OCI-LY7 (cell line): Measurements from ENCODE around the gene CENPQ. TPM values are rescaled to one million over a fixed set of nuclear protein-coding genes. Genes with fewer than 3 reads are reported as not detected.
"Not testable (repeated sequence)": the region's sequence is repeated elsewhere in the genome, so short reads cannot be mapped to it uniquely, and the experiment has no call there.

Source experiments
- BruUV-seq: library from RNA; stranded (reverse); fragments of 400-500 nt; replicated peaks from 2 replicates; lab custom pipeline; 2021; lab: Mats Ljungman, UMichigan
- CTCF ChIA-PET: fragments of 300-600 bp; sonication (Branson Sonifier 250); formaldehyde crosslinking; loops from one replicate; lab custom pipeline; 2022; ENCODE audit warnings: antibody characterized with exemption; ENCODE audit not compliant: unreplicated experiment; lab: Charles Lee
- POLR2A ChIA-PET: fragments of 300-600 bp; sonication (Branson Sonifier 250); formaldehyde crosslinking; loops from one replicate; lab custom pipeline; 2022; ENCODE audit warnings: antibody characterized with exemption; lab: Charles Lee
- DNase-seq: peaks from one replicate; pipeline ENCODE4 v3.0.0-alpha.2; 2015; ENCODE audit warnings: low spot score
- H2AFZ ChIP-seq: fragments of 200-600 bp; sonication (generic), shearing (Covaris generic); 2 replicates; pipeline ENCODE4 v1.6.1; 2014; ENCODE audit warnings: mild to moderate bottlenecking, antibody characterized with exemption, low read length, moderate library complexity
- H3K27ac ChIP-seq: fragments of 200-600 bp; sonication (generic); 2 replicates; pipeline ENCODE4 v1.5.1; 2014; ENCODE audit warnings: mixed run types, low read depth, mild to moderate bottlenecking, moderate library complexity, low read length, inconsistent platforms; ENCODE audit not compliant: poor library complexity, severe bottlenecking
- H3K36me3 ChIP-seq: fragments of 200-600 bp; sonication (generic); 2 replicates; pipeline ENCODE4 v1.6.1; 2014; ENCODE audit warnings: mild to moderate bottlenecking, antibody characterized with exemption, low read length, moderate library complexity, mixed read lengths; ENCODE audit not compliant: insufficient read depth
- H3K4me1 ChIP-seq: fragments of 200-600 bp; sonication (generic); 2 replicates; pipeline ENCODE4 v1.5.1; 2014; ENCODE audit warnings: mild to moderate bottlenecking, low read length; ENCODE audit not compliant: insufficient read depth, poor library complexity, severe bottlenecking
- H3K4me2 ChIP-seq: fragments of 200-600 bp; sonication (generic); 2 replicates; pipeline ENCODE4 v1.6.1; 2014; ENCODE audit warnings: mild to moderate bottlenecking, low read length
- H3K4me3 ChIP-seq: fragments of 200-600 bp; sonication (generic); 2 replicates; pipeline ENCODE4 v1.5.1; 2014; ENCODE audit warnings: mild to moderate bottlenecking, low read depth, low read length; ENCODE audit not compliant: poor library complexity, severe bottlenecking
- H3K79me2 ChIP-seq: fragments of 200-600 bp; sonication (generic); 2 replicates; pipeline ENCODE4 v1.6.1; 2016; ENCODE audit warnings: low read depth, mild to moderate bottlenecking, low read length, moderate library complexity, mixed read lengths; ENCODE audit not compliant: insufficient read depth
- H3K9me2 ChIP-seq: fragments of 200-600 bp; sonication (generic); 2 replicates; pipeline ENCODE4 v1.6.1; 2016; ENCODE audit warnings: mild to moderate bottlenecking, low read length, mixed read lengths; ENCODE audit not compliant: insufficient read depth
- H3K9me3 ChIP-seq: fragments of 200-600 bp; sonication (generic); 2 replicates; pipeline ENCODE4 v1.6.1; 2014; ENCODE audit warnings: mild to moderate bottlenecking, mixed run types, low read length, mixed read lengths
- H4K20me1 ChIP-seq: fragments of 200-600 bp; sonication (generic); 2 replicates; pipeline ENCODE4 v1.6.1; 2014; ENCODE audit warnings: mild to moderate bottlenecking, antibody characterized with exemption, low read length, moderate library complexity, mixed read lengths; ENCODE audit not compliant: insufficient read depth
- CTCF ChIP-seq: fragments of 200-600 bp; sonication (generic); conservative IDR thresholded peaks from 2 replicates; pipeline ENCODE4 v1.5.1; 2014; ENCODE audit warnings: mild to moderate bottlenecking, antibody characterized with exemption, low read length, moderate library complexity, mixed read lengths
- EZH2phosphoT487 ChIP-seq: fragments of 200-600 bp; sonication (generic); IDR thresholded peaks from 2 replicates; pipeline ENCODE4 v1.6.1; 2018; ENCODE audit warnings: low read depth, borderline replicate concordance, mild to moderate bottlenecking, mixed run types, antibody characterized with exemption, low read length, moderate library complexity, mixed read lengths
- intact Hi-C: fragments of 100-400 bp; cut with micrococcal nuclease; formaldehyde crosslinking; loops from one replicate; pipeline ENCODE4 v1.10.0; 2022; ENCODE audit not compliant: unreplicated experiment
- total RNA-seq, 2 experiments: library from RNA; depleted of rRNA in 1 of 2; stranded (reverse); fragments of >200 nt in 1 of 2; shearing (Covaris generic) in 1 of 2; gene quantifications; 2 replicates each; pipeline ENCODE4 v1.2.3, GENCODE V29; 2014 to 2022

CENPQ gene
- total RNA-seq, 2 experiments from 2014 or later: 7.4 to 10.4 TPM

DNA sequence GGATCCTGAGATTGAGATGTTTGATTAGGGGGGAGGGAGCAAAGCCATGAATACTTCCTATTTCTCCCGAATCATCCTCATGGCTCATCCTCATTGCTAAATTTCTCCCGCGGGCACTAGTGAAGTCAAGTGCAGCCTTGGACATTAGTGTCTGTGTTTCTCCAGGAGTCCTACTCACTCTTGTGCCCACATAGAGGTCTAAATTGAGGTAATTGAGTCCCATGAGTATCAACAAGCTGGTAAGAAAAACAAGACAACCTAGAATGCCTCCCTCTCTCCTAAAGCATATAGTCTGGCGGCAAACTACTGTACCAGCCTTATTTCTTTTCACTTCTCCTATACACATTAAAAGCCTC, 420 bp downstream of the CENPQ start:
- ChIA-PET CTCF (no interaction called here), POLR2A (no interaction called here)
- TSS peak; percentile 92 for BruUV-seq
- intact Hi-C loops: no loop called here
- Histone ChIP-seq H3K4me3 (peak overlapping the region; percentile 96), H3K79me2 (peaks cover 82% of the 10 kb centered on the region), H3K27ac (peak overlapping the region; percentile 58), H3K4me1 (peaks cover 41% of the 10 kb centered on the region), H3K36me3 (peaks cover 12% of the 10 kb centered on the region; the same call in 1 of the 2 replicates), H3K4me2 (peak overlapping the region; percentile 84), H3K9me3 (no peaks in the 10 kb centered on the region), H4K20me1 (no peaks in the 10 kb centered on the region), H3K9me2 (no peaks in the 10 kb centered on the region), H2AFZ (peak overlapping the region; percentile 91)
- TF ChIP-seq EZH2phosphoT487: no peak
- no peak for TF ChIP-seq CTCF
- DNase-seq: no peak

DNA sequence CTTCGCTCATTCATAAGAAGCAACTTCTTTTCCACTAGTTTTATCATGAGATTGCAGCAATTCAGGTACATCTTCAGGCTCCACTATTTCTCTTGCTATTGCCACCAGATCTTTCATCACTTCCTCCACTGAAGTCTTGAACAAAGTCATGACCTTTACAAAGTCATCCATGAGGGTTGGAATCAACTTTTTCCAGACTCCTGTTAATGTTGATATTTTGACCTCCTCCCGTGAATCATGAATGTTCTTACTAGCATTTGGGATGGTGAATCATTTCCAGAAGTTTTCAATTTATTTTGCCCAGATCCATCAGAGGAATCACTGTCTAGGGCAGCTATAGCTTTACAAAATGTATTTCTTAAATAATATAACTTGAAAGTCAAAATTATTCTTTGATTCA, 1.5 kb downstream of the CENPQ start:
- BruUV-seq: no TSS peak
- peak; percentile 4 for DNase-seq
- CTCF ChIA-PET: no interaction called here
- TF ChIP-seq CTCF (no peak), EZH2phosphoT487 (no peak)
- H3K36me3 ChIP-seq: peaks cover 17% of the 10 kb centered on the region; the same call in 1 of the 2 replicates
- H3K79me2 ChIP-seq: peaks cover 93% of the 10 kb centered on the region
- H3K27ac ChIP-seq: peak overlapping the region; percentile 25
- POLR2A ChIA-PET: interaction anchor here (1.1 to 1.5 kb wide), 2 partner anchors 11 kb away, joined by 3 to 6 read pairs; no protein-coding TSS in a partner anchor
- peak overlapping the region; percentile 96 for H3K4me3 ChIP-seq
- peak overlapping the region; percentile 84 for H3K4me2 ChIP-seq
- H3K9me2 ChIP-seq: no peaks in the 10 kb centered on the region
- H3K9me3 ChIP-seq: no peaks in the 10 kb centered on the region
- no peaks in the 10 kb centered on the region for H4K20me1 ChIP-seq
- H2AFZ ChIP-seq: no peak overlapping the region
- intact Hi-C loops: no loop called here
- peaks cover 38% of the 10 kb centered on the region for H3K4me1 ChIP-seq

GRCh38 chr6:49468042-49468441, 4.9 kb downstream of the CENPQ start:
- intact Hi-C loops: no loop called here
- Histone ChIP-seq H4K20me1 (peaks cover 4% of the 10 kb centered on the region; the same call in 1 of the 2 replicates), H3K4me2 (no peak overlapping the region), H3K79me2 (peaks cover 78% of the 10 kb centered on the region), H3K36me3 (peaks cover 51% of the 10 kb centered on the region), H3K4me3 (no peak overlapping the region), H3K27ac (no peak overlapping the region), H3K9me2 (no peaks in the 10 kb centered on the region), H3K4me1 (peaks cover 28% of the 10 kb centered on the region), H2AFZ (no peak overlapping the region), H3K9me3 (no peaks in the 10 kb centered on the region)
- peak; percentile 24 for DNase-seq
- TF ChIP-seq CTCF (no peak), EZH2phosphoT487 (no peak)
- ChIA-PET POLR2A (interaction anchor here (1.2 to 1.6 kb wide), 2 partner anchors 10 to 13 kb away, joined by 3 to 6 read pairs; no protein-coding TSS in a partner anchor), CTCF (no interaction called here)
- no TSS peak for BruUV-seq

- H3K27ac ChIP-seq, BruUV-seq, H3K79me2 ChIP-seq, H3K4me2 ChIP-seq, H2AFZ ChIP-seq, intact Hi-C loops, H3K9me2 ChIP-seq, DNase-seq, H3K4me3 ChIP-seq, H3K9me3 ChIP-seq, CTCF ChIA-PET, POLR2A ChIA-PET, H4K20me1 ChIP-seq, H3K4me1 ChIP-seq: not testable (repeated sequence)
- H3K36me3 ChIP-seq: peaks cover 63% of the 10 kb centered on the region
Observed at GRCh38 chr6:49476564-49476963, 13.4 kb downstream of the CENPQ start.
